GM12878 (cell line): Measurements from ENCODE around the gene AP3S2. TPM values are rescaled to one million over a fixed set of nuclear protein-coding genes. Genes with fewer than 3 reads are reported as not detected.

Source experiments
- ATAC-seq: fragments of 200-7000 bp; cut with Tn5 transposase; 3 replicates; pipeline ENCODE4 v1.9.1; 2020; ENCODE audit warnings: mild to moderate bottlenecking, moderate library complexity
- BruUV-seq: library from RNA; stranded (reverse); fragments of 400-500 nt; replicated peaks from 2 replicates; lab custom pipeline; 2021; lab: Mats Ljungman, UMichigan
- CTCF ChIA-PET: fragments of 300-600 bp; sonication (Branson Sonifier 250); formaldehyde crosslinking; extraction: SDS; loops from one replicate; lab custom pipeline; 2021; ENCODE audit warnings: inconsistent platforms; lab: Yijun Ruan, JAX
- POLR2A ChIA-PET: fragments of 350-600 bp; formaldehyde crosslinking; extraction: SDS; loops from one replicate; lab custom pipeline; 2021; ENCODE audit warnings: inconsistent platforms; lab: Charles Lee
- RAD21 ChIA-PET: fragments of 300-600 bp; sonication (Branson Sonifier 250); formaldehyde crosslinking; loops from one replicate; lab custom pipeline; 2023; ENCODE audit warnings: antibody characterized with exemption; ENCODE audit not compliant: unreplicated experiment; lab: Charles Lee
- SMC1A ChIA-PET: fragments of 300-600 bp; sonication (Branson Sonifier 250); formaldehyde crosslinking; loops from one replicate; lab custom pipeline; 2023; ENCODE audit not compliant: unreplicated experiment, uncharacterized antibody; lab: Charles Lee
- DNase-seq: peaks from one replicate; pipeline ENCODE4 v3.0.0-alpha.2; 2011; ENCODE audit warnings: low read depth, low spot score
- FAIRE-seq: peaks from 3 replicates; lab custom pipeline; 2011; peaks lifted over from hg19 to GRCh38; lab: Jason Lieb, UNC
- H2AFZ ChIP-seq: 2 replicates; pipeline ENCODE4 v1.6.0; 2011; ENCODE audit warnings: low read depth, low read length, control low read depth; ENCODE audit not compliant: control insufficient read depth
- H3K27ac ChIP-seq: 2 replicates; pipeline ENCODE4 v1.5.1; 2011; ENCODE audit warnings: control low read depth; ENCODE audit not compliant: control insufficient read depth, insufficient read depth
- H3K27me3 ChIP-seq, 2 experiments: replicated peaks in 1 of 2; 2 replicates each; pipeline versions ENCODE4 v1.6.0 to v1.6.1; 2011; ENCODE audit warnings: low read length in 1 of 2; ENCODE audit not compliant: control insufficient read depth in 2 of 2, insufficient read depth in 2 of 2
- H3K36me3 ChIP-seq, 2 experiments: 2 replicates each; pipeline ENCODE4 v1.5.1; 2011; ENCODE audit warnings: low read length in 1 of 2; ENCODE audit not compliant: control insufficient read depth in 2 of 2, insufficient read depth in 2 of 2
- H3K4me1 ChIP-seq: 2 replicates; pipeline ENCODE4 v1.6.1; 2011; ENCODE audit warnings: mild to moderate bottlenecking, low read length, moderate library complexity, mixed read lengths; ENCODE audit not compliant: control insufficient read depth, insufficient read depth
- H3K4me2 ChIP-seq: 2 replicates; pipeline ENCODE4 v1.6.0; 2011; ENCODE audit warnings: control low read depth; ENCODE audit not compliant: control insufficient read depth, insufficient read depth
- H3K4me3 ChIP-seq: fragments of 200-600 bp; sonication (generic); 2 replicates; pipeline ENCODE4 v1.5.1; 2016
- H3K79me2 ChIP-seq: 2 replicates; pipeline ENCODE4 v1.6.0; 2011; ENCODE audit warnings: low read length; ENCODE audit not compliant: control insufficient read depth, insufficient read depth
- H3K9ac ChIP-seq: 2 replicates; pipeline ENCODE4 v1.8.0; 2011; ENCODE audit warnings: low read length, control low read depth, mixed read lengths; ENCODE audit not compliant: control insufficient read depth, insufficient read depth
- H3K9me3 ChIP-seq: replicated peaks from 3 replicates; pipeline ENCODE4 v1.5.1; 2011; ENCODE audit warnings: mild to moderate bottlenecking, low read length; ENCODE audit not compliant: control insufficient read depth, insufficient read depth
- H4K20me1 ChIP-seq: 2 replicates; pipeline ENCODE4 v1.6.0; 2011; ENCODE audit not compliant: control insufficient read depth, insufficient read depth
- EZH2 ChIP-seq: IDR thresholded peaks from 2 replicates; pipeline ENCODE4 v1.6.1; 2012; ENCODE audit warnings: low read depth, mild to moderate bottlenecking, control low read depth, inconsistent platforms, low read length, borderline replicate concordance; ENCODE audit not compliant: control insufficient read depth
- FOS ChIP-seq: IDR thresholded peaks from 3 replicates; pipeline ENCODE4 v1.6.1; 2011; ENCODE audit warnings: borderline replicate concordance; ENCODE audit not compliant: insufficient read length; ENCODE audit errors: extremely low read depth
- POLR2A ChIP-seq: IDR thresholded peaks from 2 replicates; pipeline ENCODE4 v1.6.1; 2011; ENCODE audit warnings: low read depth, mild to moderate bottlenecking, low read length
- POLR2AphosphoS2 ChIP-seq: IDR thresholded peaks from 2 replicates; pipeline ENCODE4 v1.6.1; 2011; ENCODE audit warnings: low read depth, mild to moderate bottlenecking, low read length, improper control_type of control experiment, moderate library complexity
- RAD21 ChIP-seq: IDR thresholded peaks from 2 replicates; pipeline ENCODE4 v1.6.1; 2011; ENCODE audit warnings: mild to moderate bottlenecking, low read depth, low read length, moderate library complexity; ENCODE audit not compliant: insufficient read depth
- RUNX3 ChIP-seq: IDR thresholded peaks from 2 replicates; pipeline ENCODE4 v1.6.1; 2012; ENCODE audit warnings: low read length, inconsistent platforms
- SUZ12 ChIP-seq: fragments of 200-600 bp; sonication (generic); IDR thresholded peaks from one replicate; pipeline ENCODE4 v1.6.1; 2018; ENCODE audit warnings: antibody characterized with exemption, mild to moderate bottlenecking; ENCODE audit not compliant: unreplicated experiment
- YY1 ChIP-seq: IDR thresholded peaks from 2 replicates; pipeline ENCODE4 v1.6.1; 2011; ENCODE audit warnings: low read depth, mild to moderate bottlenecking, low read length
- ZBTB40 ChIP-seq: fragments of 450-650 bp; IDR thresholded peaks from 2 replicates; pipeline ENCODE4 v1.6.1; 2016; ENCODE audit warnings: mild to moderate bottlenecking, moderate library complexity, borderline replicate concordance
- ZNF207 ChIP-seq: fragments of 450-650 bp; IDR thresholded peaks from 2 replicates; pipeline ENCODE4 v1.6.1; 2014; ENCODE audit warnings: antibody characterized with exemption, mild to moderate bottlenecking, borderline replicate concordance
- ZNF622 ChIP-seq: fragments of 450-650 bp; IDR thresholded peaks from 2 replicates; pipeline ENCODE4 v1.6.1; 2017; ENCODE audit warnings: mild to moderate bottlenecking, inconsistent platforms
- in situ Hi-C: fragments of 300-500 bp; cut with MboI; formaldehyde crosslinking; loops from 9 replicates; pipeline ENCODE4 v1.14.3; 2018; ENCODE audit warnings: mixed read lengths
- intact Hi-C: fragments of 100-400 bp; cut with micrococcal nuclease; formaldehyde crosslinking; loops from one replicate; pipeline ENCODE4 v1.14.2; 2022; ENCODE audit not compliant: unreplicated experiment
- polyA plus RNA-seq, 11 experiments: library from polyadenylated mRNA; depleted of rRNA in 4 of 11; unstranded in 6 of 11; stranded (reverse) in 5 of 11; fragments of >200 nt; fragmentation: Nextera tagmentation in 4 of 11; fragmentation: Illumina TruSeq in 1 of 11; extraction: Ambion mirVana in 4 of 11; extraction: Trizol in 1 of 11; gene quantifications; 1 replicate in 1 of 11; 2 replicates in 10 of 11; pipeline versions ENCODE4 v1.2.1 to v1.2.3, GENCODE V29; 2011 to 2016; ENCODE audit warnings: inconsistent platforms in 2 of 11, missing spikeins in 2 of 11, low read depth in 1 of 11
- total RNA-seq, 4 experiments: library from RNA; depleted of rRNA in 3 of 4; stranded (reverse); fragments of >200 nt in 3 of 4; fragmentation: Illumina TruSeq in 1 of 4; extraction: Trizol in 1 of 4; gene quantifications; 2 replicates each; pipeline versions ENCODE4 v1.2.1 to v1.2.3, GENCODE V29; 2013 to 2021
- TF ChIP-seq, protein P1 (sequence below): fragments of 450-650 bp; conservative IDR thresholded peaks from 2 replicates; pipeline ENCODE4 v1.6.1; 2017; ENCODE audit warnings: mild to moderate bottlenecking, moderate library complexity
- TF ChIP-seq, protein P2 (sequence below): IDR thresholded peaks from 2 replicates; pipeline ENCODE4 v1.6.1; 2011; ENCODE audit warnings: low read depth, mild to moderate bottlenecking, low read length, moderate library complexity, borderline replicate concordance; ENCODE audit errors: extremely low read depth
- TF ChIP-seq, protein P3 (sequence below): fragments of 450-650 bp; IDR thresholded peaks from 2 replicates; pipeline ENCODE4 v1.6.1; 2016; ENCODE audit warnings: mild to moderate bottlenecking

Gene AP3S2
- total and polyA plus RNA-seq, 10 of the 15 experiments (the other 5 are each of a cell fraction or from before 2014, with no cell fraction given): 10.0 to 43.6 (median 26.0) TPM

GRCh38 chr15:89785774-89786140 is 108.0 kb downstream of the AP3S2 start:
- Histone ChIP-seq H3K4me2 (no peak overlapping the region), H2AFZ (no peak overlapping the region), H3K4me1 (peaks cover 17% of the 10 kb centered on the region), H3K79me2 (no peaks in the 10 kb centered on the region), H3K36me3 (no peaks in the 10 kb centered on the region), H3K4me3 (no peak overlapping the region), H3K9ac (no peak overlapping the region), H4K20me1 (no peaks in the 10 kb centered on the region), H3K27ac (no peak overlapping the region), H3K9me3 (peaks cover 2% of the 10 kb centered on the region; the same call in 2 of the 3 replicates), H3K27me3 (no peaks in the 10 kb centered on the region)
- no peak for TF ChIP-seq EZH2
- TF ChIP-seq RUNX3: no peak
- TF ChIP-seq, protein P1, sequence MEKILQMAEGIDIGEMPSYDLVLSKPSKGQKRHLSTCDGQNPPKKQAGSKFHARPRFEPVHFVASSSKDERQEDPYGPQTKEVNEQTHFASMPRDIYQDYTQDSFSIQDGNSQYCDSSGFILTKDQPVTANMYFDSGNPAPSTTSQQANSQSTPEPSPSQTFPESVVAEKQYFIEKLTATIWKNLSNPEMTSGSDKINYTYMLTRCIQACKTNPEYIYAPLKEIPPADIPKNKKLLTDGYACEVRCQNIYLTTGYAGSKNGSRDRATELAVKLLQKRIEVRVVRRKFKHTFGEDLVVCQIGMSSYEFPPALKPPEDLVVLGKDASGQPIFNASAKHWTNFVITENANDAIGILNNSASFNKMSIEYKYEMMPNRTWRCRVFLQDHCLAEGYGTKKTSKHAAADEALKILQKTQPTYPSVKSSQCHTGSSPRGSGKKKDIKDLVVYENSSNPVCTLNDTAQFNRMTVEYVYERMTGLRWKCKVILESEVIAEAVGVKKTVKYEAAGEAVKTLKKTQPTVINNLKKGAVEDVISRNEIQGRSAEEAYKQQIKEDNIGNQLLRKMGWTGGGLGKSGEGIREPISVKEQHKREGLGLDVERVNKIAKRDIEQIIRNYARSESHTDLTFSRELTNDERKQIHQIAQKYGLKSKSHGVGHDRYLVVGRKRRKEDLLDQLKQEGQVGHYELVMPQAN: no peak
- TF ChIP-seq SUZ12: no peak
- no peak for TF ChIP-seq ZNF207
- no peak for TF ChIP-seq FOS
- TF ChIP-seq POLR2A: no peak
- TF ChIP-seq YY1: no peak
- TF ChIP-seq, protein P2, sequence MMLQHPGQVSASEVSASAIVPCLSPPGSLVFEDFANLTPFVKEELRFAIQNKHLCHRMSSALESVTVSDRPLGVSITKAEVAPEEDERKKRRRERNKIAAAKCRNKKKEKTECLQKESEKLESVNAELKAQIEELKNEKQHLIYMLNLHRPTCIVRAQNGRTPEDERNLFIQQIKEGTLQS: no peak
- no peak for TF ChIP-seq RAD21
- TF ChIP-seq, protein P3, sequence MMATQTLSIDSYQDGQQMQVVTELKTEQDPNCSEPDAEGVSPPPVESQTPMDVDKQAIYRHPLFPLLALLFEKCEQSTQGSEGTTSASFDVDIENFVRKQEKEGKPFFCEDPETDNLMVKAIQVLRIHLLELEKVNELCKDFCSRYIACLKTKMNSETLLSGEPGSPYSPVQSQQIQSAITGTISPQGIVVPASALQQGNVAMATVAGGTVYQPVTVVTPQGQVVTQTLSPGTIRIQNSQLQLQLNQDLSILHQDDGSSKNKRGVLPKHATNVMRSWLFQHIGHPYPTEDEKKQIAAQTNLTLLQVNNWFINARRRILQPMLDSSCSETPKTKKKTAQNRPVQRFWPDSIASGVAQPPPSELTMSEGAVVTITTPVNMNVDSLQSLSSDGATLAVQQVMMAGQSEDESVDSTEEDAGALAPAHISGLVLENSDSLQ: no peak
- TF ChIP-seq POLR2AphosphoS2: no peak
- no peak for TF ChIP-seq ZBTB40
- TF ChIP-seq ZNF622: no peak
- POLR2A ChIA-PET: no interaction called here
- in situ Hi-C loops (no loop called here), intact Hi-C loops (no loop called here)
- CTCF ChIA-PET: interaction anchor here (3.5 kb wide), 1 partner anchor 89 kb away, joined by 27 read pairs; no protein-coding TSS in a partner anchor
- FAIRE-seq (no peak), DNase-seq (no peak), ATAC-seq (no peak)
- no TSS peak for BruUV-seq
- RAD21 ChIA-PET: no interaction called here
- SMC1A ChIA-PET: no interaction called here
